Large intestine (tissue), 3 donors: ENCODE results near the gene RALGPS1. TPM values are rescaled to one million over a fixed set of nuclear protein-coding genes. Genes with fewer than 3 reads are reported as not detected.

Experiments
- DNase-seq, 2 donors: peaks; one replicate each; pipeline versions ENCODE4 v3.0.0 to v3.0.0-alpha.2; 2013
- H3K27ac ChIP-seq: one replicate; pipeline ENCODE4 v1.5.1; 2013; ENCODE audit warnings: low read length
- H3K27me3 ChIP-seq: 2 replicates; pipeline ENCODE4 v1.6.1; 2013; ENCODE audit warnings: low read length; ENCODE audit not compliant: control insufficient read depth, insufficient read depth
- H3K36me3 ChIP-seq: 2 replicates; pipeline ENCODE4 v1.6.1; 2013; ENCODE audit warnings: low read length; ENCODE audit not compliant: control insufficient read depth, insufficient read depth
- H3K4me1 ChIP-seq: one replicate; pipeline ENCODE4 v1.6.1; 2013; ENCODE audit warnings: low read length; ENCODE audit not compliant: control insufficient read depth, insufficient read depth
- H3K4me3 ChIP-seq: one replicate; pipeline ENCODE4 v1.5.1; 2013; ENCODE audit warnings: low read length
- H3K9me3 ChIP-seq: one replicate; pipeline ENCODE4 v1.6.1; 2013; ENCODE audit warnings: mild to moderate bottlenecking, low read depth, low read length, moderate library complexity; ENCODE audit not compliant: control insufficient read depth
- WGBS: methylation state at CpG from one replicate; pipeline ENCODE4 v1.1.5; 2013; ENCODE audit warnings: low lambda C conversion rate; ENCODE audit not compliant: insufficient coverage; 5-methylcytosine and 5-hydroxymethylcytosine counted together
- polyA plus RNA-seq: library from polyadenylated mRNA; unstranded; fragments of 120-200 nt; gene quantifications from one replicate; pipeline ENCODE4 v1.2.1, GENCODE V29; 2013

The RALGPS1 gene
- polyA plus RNA-seq, 1 donor, result 58.8 TPM

DNA sequence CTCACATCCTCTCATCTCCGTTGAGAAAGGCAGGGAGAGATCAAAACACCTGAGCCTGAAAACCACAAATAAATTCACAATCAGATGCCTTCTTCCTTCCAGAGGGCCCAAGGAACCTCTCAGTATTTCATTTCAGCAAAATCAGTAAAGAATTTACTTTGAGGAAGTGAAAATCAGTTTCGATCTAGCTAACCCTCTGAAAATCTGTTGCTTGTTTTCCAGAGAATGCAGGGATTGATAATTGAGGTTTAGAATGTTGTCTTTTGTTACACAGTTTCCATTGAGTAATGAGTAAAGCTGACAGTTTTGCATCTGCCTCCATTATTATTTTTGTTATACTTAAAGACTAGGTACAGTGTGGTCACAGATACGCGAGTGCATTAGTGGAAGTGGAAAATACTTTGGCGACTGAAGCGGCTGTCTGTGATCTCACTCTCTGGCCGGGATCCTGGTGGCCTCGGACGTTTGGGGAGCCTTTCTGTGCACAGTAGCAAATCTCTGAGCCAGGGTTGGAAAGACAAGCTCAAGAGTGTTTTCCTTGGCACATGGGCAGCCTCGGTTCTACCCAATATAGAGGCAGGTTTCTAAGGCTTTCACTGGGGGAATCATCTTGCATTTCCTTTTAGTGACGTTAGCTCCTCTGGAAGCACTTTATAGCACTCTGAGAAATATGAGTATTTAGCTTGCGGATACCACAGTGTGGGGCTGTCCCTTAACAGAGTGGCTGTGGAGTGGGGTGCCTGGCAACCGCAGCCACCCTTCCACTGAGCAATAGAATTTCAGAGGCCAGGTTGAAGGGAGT lies 240.0 kb downstream of the RALGPS1 start:
- WGBS, result no CpG with 5 or more reads among the region's 13 CpGs
- no peaks in the 10 kb centered on the region for H3K36me3 ChIP-seq
- no peaks in the 10 kb centered on the region for H3K27me3 ChIP-seq
- no peak for DNase-seq
- peak overlapping the region; percentile 26 for H3K27ac ChIP-seq
- no peak overlapping the region for H3K4me3 ChIP-seq
- H3K4me1 ChIP-seq, result peaks cover 9% of the 10 kb centered on the region
- H3K9me3 ChIP-seq, result no peaks in the 10 kb centered on the region

DNA sequence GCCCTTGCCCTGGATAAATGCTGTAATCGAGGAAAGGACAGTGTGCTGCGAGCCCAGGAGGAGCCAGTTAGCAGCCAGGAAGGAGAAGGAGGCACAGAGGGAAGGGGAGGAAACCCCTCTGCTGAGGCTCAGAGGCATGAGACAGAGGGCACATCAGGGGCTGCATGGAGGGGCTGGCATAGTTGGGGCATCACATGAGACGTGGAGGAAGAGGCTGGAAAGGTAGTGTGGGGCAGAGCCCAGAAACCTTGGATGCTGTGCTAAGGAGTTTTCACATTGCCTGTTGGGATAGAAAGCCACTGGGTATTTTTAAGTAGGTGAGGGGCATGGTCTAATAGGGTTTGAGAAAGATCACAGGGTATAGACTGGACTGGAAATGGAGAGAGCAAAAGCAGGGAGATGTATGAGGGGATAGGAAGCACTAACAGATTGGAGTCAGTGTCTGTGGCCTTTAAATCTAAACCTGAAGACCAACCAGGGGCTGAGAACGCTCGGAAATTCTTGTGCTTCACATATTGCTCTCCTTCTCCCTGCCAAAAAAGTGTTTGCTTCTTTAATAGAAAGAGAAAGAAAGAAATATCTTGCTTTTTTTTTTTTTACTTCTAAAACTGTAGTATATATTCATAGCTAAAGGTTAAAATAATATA lies 240.9 kb downstream of the RALGPS1 start:
- H3K9me3 ChIP-seq, result no peaks in the 10 kb centered on the region
- no peak overlapping the region for H3K4me3 ChIP-seq
- peak overlapping the region; percentile 26 for H3K27ac ChIP-seq

DNA sequence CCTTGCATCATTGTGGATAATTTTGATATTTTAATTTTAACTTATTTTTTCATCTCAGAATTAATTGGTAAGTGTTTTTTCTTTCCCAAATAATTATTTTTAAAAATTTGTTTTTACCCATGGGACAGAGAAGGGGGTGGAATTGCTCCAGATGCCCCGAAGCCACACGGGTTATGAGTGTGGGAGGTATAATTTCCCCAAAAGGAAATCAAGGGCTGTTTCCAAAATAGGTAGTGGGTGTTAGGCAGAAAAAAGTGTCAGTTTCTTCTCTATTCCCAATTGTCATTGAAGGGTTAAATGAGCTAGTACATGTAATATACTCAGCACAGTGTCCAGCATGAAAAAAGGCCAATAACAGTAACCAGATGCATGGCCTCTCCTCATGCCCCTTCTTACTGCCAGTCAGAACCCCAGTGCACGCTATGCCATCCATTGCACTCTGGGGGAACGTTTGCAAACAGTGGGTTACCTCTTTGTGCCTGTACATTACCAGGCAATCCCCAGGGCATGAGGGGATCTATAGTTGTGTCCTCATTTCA lies 244.3 kb downstream of the RALGPS1 start:
- no CpG with 5 or more reads among the region's 4 CpGs for WGBS
- Histone ChIP-seq H3K36me3 (peaks cover 4% of the 10 kb centered on the region), H3K4me1 (peaks cover 18% of the 10 kb centered on the region), H3K4me3 (no peak overlapping the region), H3K9me3 (no peaks in the 10 kb centered on the region), H3K27ac (peak overlapping the region; percentile 50), H3K27me3 (no peaks in the 10 kb centered on the region)
- DNase-seq, result no peak

More for the DNA sequence above, 240.9 kb downstream of the RALGPS1 start:
- no peak for DNase-seq
- H3K36me3 ChIP-seq, result no peaks in the 10 kb centered on the region
- WGBS, result 58% methylated on average over 2 of the region's 5 CpGs
- H3K27me3 ChIP-seq, result no peaks in the 10 kb centered on the region
- H3K4me1 ChIP-seq, result peaks cover 9% of the 10 kb centered on the region

DNA sequence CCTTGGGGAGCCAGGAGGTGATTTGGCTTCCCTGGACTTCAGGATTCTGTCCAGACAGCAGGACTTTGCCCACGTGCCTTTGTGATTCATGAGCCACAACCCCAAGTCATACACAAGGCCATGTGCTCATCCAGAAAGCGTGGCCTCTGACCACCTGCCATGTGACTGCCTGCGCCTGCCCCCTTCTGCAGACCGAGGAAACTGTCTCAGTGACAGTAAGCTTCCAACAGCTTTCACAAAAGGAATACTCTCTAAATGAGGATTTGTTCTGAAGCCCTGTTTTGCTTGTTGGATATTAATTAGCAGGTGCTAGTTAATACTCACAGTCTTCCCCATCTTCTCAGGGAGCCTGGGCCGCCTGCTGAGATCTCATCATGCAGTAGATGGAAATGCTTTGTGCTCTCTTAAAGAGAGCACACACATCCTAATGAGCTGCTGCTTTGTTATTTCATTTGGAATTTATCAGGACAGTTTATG lies 244.8 kb downstream of the RALGPS1 start:
- H3K27ac ChIP-seq, result peak overlapping the region; percentile 50
- DNase-seq, result peak; percentile 87 to 91

DNA sequence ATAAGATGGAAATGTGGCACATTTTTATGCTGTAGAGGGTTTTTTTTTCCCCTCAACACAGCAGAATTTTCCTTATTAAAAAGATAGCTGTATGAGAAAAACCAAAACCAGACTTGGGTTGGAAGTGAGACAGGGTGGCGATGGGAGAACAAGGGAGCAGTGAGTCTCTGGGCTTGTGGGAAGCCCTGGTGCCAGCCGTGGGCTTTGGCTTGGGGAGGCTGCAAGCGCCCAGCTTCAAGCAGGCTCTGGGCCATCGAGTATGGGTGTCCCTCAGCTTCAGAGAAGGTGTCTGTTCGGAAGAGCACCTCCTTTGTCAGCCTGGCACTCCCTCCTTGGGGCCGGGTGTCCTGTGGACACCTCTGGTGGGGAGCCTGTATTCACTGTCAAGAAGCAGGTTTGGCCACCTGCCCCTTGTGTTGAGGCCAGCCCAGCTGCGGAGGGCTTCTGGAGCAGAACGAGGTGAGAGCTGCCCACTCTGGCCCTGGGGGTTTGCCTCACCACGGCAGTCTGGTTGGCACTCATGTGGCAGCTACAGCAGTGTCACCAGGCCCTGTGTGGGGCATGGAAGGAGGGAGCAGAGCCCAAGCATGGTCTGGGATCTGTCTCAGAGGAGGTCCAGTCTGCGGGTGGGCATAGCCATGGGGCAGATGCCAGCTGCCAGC lies 245.5 kb downstream of the RALGPS1 start:
- Histone ChIP-seq H3K9me3 (no peaks in the 10 kb centered on the region), H3K36me3 (peaks cover 4% of the 10 kb centered on the region), H3K4me1 (peaks cover 15% of the 10 kb centered on the region), H3K27ac (peak overlapping the region; percentile 15), H3K27me3 (no peaks in the 10 kb centered on the region), H3K4me3 (no peak overlapping the region)
- WGBS, result no CpG with 5 or more reads among the region's 10 CpGs
- DNase-seq, result no peak

More for the DNA sequence above, 244.8 kb downstream of the RALGPS1 start:
- H3K4me3 ChIP-seq, result no peak overlapping the region
- no peaks in the 10 kb centered on the region for H3K27me3 ChIP-seq
- peaks cover 15% of the 10 kb centered on the region for H3K4me1 ChIP-seq
- H3K9me3 ChIP-seq, result no peaks in the 10 kb centered on the region
- WGBS, result no CpG with 5 or more reads among the region's 5 CpGs
- H3K36me3 ChIP-seq, result peaks cover 4% of the 10 kb centered on the region

DNA sequence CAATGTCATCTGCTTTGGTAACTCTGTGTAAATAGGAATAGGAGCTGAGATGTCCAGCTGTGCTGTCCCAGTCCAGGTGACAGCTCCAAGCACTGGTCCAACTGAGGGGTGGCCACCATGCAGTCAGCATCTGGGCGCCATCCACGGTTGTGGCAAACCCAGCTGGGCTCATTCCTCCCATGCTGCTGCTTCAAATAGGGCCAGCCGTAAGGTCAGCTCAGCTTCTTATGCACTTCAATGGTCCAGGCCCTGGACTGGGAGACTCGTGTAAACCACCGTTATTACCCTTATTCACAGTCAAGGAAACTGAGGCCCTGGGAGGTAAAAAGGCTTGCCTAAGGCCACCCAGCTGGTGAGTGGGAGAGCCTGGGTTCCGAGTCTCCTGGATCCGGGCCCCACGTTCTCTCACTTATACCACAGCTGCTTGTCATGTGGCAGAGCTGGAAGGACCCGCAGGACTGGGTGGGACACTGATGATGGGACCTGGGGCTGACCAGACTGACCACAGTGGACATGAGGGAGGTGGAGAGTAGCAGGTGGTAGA lies 246.6 kb downstream of the RALGPS1 start:
- no peak overlapping the region for H3K27ac ChIP-seq
- H3K4me3 ChIP-seq, result no peak overlapping the region
- H3K36me3 ChIP-seq, result peaks cover 4% of the 10 kb centered on the region
- no peak for DNase-seq
- H3K27me3 ChIP-seq, result no peaks in the 10 kb centered on the region
- no CpG with 5 or more reads among the region's 9 CpGs for WGBS
- peaks cover 15% of the 10 kb centered on the region for H3K4me1 ChIP-seq
- no peaks in the 10 kb centered on the region for H3K9me3 ChIP-seq

DNA sequence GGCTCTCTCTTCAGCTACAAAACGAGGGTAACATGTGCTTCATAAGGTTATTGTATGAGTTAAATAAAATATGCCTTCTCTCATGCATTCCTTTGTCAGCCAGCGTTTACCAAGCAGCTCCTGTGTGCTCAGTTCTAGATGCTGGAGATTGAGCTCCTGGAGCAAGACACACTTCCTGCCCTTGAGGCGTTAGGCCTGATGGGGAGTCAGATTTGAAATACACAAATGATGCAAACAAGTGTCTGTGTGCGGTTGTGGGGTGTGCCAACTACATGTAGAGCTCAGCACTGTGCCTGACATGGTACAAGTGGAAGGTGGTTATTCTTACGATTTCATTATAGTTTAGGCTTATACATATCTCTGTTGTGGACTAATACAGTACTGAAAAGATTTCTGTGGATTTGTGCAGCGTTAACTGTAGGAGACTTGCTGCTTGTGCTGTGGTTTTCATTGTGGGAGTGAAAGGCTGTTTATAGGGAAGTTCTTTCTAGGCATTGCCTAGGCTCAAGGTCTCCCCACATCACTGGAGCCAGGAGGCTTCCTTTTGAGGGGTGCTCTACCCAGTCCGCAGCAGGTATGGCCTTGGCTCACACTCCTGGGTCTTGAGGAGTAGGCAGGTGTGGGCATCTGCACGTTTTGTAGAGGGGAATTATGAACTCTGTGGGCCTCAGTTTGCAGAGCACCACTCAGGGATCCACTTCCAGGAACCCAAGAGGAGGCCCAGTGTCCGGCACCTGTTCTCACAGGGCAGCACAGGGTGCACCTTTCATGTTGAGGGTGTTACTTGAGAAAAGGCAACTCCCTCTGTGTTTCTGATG lies 247.7 kb downstream of the RALGPS1 start:
- Histone ChIP-seq H3K27me3 (no peaks in the 10 kb centered on the region), H3K36me3 (peaks cover 4% of the 10 kb centered on the region), H3K4me3 (no peak overlapping the region), H3K9me3 (no peaks in the 10 kb centered on the region), H3K4me1 (peaks cover 15% of the 10 kb centered on the region), H3K27ac (peak overlapping the region; percentile 62)
- DNase-seq, result no peak
- no CpG with 5 or more reads among the region's 9 CpGs for WGBS

DNA sequence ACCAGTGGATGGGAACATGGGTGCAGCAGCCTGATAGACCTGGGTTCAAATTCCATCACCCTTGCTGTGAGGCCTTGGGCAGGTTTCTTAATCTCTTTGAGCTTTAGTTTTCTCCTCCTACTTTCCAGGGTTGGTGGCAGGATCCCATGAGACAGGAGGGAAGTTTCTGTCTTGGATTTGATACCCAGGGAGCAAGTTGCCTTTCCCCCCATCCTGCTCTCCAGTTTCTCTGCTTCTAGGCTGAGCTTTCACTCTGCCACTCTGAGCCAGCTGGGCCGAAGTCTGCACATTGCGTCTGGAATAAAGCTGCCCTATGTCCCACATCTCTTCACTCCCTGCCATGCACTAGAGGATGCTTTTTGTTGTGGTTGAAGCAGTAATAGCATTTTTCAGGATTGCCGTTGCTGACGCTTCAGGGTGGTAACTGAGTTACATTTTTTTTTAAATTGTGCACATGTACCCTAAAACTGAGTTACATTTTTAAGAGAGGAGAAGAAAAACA lies 248.3 kb downstream of the RALGPS1 start:
- peak; percentile 42 to 71 for DNase-seq
- Histone ChIP-seq H3K27ac (peak overlapping the region; percentile 62), H3K4me3 (no peak overlapping the region), H3K36me3 (peaks cover 8% of the 10 kb centered on the region), H3K4me1 (peaks cover 15% of the 10 kb centered on the region), H3K27me3 (no peaks in the 10 kb centered on the region), H3K9me3 (no peaks in the 10 kb centered on the region)
- WGBS, result 83% methylated on average over 2 of the region's 4 CpGs

DNA sequence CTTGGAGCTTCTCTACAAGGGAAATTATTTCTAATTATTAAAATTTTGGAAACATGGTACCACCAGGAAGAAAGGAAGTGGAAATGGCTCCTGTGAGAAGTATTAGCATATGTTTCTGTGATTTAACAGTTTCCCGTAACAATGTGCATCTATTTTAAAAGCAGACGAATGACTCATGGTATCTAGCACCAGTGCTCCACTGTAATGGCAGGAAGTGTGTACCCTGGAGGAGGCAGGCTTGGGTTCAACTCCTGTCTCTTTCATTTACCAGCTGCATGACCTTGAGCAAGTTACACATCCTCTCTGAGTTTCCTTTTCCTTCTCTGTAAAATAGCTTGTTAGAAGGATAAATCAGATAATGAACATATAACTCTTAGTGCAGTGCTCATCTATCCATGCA lies 248.8 kb downstream of the RALGPS1 start:
- Histone ChIP-seq H3K27ac (peak overlapping the region; percentile 62), H3K4me1 (peaks cover 15% of the 10 kb centered on the region), H3K36me3 (peaks cover 13% of the 10 kb centered on the region), H3K9me3 (no peaks in the 10 kb centered on the region), H3K27me3 (no peaks in the 10 kb centered on the region), H3K4me3 (no peak overlapping the region)
- no CpG with 5 or more reads among the region's 2 CpGs for WGBS
- DNase-seq, result no peak
